SHP77 (cell line): Measurements from ENCODE around the gene MLC1.

ENCODE experiments used
- DNase-seq, 2 experiments: peaks; one replicate each; lab custom pipeline; 2025; lab: John Stamatoyannopoulos, UW

MLC1 gene

DNA sequence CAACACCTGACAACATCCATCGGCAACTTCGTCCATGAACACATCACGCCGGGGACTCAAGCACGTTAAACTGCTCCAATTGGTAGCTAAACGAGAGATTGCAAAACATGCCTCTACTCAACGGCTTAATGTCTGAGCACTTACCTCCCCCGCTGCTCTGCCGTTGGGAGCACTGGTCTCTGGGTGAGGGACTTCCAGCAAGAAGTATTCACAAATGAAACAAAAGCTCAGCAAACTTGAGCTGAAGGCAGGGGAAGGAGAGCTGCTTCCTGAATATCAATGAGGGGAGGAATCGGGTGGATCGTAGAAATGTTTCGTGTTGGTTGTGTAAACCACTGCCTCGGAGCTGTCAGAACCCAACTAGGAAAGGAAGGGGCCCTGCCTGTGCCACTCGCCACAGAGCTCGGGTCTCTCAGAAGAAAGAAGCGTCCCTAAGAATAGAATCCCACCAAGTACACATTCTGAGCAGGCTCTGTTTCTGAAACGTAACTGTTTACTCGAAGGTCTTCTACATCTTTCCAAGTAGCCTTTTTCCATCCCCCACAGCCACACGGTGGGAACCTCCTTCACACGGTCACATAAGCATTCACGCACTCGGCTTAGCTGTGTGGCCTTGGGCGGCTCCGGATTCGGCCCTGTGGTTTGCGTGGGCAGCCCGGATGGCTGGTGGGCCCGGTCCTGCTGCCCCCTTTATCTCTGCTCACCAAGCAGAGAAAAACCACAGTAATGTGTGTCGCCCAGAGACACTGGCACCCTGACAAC lies at the start of gene MLC1:
TSS of gene MLC1 (minus strand) at position 216 of the 762 bp plus-strand sequence. CDS start 524 bp downstream, outside the sequence.
- no peak for DNase-seq

DNA sequence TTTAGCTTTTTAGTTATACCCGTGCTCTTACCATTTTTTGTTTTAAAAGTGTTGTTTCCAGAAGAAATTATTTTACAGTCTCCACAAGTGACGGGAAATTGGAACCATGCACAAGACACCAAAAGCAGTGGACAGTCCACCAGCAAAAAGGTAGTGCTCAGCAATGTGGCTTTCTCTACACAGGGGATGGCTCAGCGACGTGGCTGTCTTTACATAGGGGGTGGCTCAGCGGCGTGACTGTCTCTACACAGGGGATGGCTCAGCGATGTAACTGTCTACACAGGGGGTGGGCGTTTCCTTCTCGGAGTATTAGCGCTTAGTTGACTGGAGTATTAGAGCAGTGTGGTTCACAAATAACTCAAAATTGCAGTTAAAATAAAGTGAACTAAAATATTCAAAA lies 49.3 kb upstream of the MLC1 start:
- no peak for DNase-seq

DNA sequence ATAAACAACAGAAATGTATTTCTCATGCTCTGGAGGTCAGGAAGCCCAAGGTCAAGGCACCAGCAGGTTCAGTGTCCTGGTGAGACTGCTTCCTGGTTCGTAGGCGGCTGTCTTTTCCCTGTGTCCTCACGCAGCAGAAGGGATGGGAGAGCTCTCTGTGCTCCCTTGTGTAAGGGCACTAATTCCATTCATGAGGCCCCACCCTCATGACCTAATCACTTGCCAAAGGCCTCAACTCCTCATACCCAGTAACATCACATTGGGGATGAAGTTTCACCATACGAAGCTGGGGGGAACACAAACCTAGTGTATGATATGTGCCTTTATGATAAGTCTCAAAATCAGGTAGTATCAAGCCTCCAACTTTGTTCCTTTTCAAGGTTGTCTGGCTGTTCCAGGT lies 46.7 kb upstream of the MLC1 start:
- DNase-seq = no peak

DNA sequence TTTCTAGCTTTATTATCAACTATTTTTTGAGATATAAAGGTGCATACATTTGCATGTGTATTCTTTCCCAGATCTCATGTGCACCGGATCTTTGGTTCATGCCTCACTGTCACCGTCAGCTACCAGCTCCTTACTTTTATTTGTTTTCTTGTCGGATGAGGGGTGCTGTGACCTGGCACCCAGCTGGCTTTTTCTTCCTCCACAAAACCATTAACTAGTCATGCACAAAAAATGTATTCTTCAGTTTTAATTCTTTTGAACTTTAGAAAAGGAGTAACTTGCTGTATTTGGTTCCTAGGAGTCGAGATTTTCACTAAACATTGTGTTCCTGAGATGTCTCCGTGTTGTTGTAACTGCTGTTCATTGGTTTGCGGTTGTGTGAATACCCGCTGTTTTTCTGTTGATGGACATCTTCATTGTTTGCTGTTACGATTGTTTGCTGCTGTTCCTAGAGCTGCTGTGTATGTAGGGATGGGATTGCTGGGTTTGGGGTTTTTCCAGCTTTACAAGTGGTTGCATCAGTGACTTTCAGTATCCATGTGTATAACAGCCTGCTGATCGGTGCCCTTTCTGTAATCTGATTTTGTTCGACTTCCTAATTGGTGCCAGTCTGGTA lies 44.0 kb upstream of the MLC1 start:
- no peak for DNase-seq

DNA sequence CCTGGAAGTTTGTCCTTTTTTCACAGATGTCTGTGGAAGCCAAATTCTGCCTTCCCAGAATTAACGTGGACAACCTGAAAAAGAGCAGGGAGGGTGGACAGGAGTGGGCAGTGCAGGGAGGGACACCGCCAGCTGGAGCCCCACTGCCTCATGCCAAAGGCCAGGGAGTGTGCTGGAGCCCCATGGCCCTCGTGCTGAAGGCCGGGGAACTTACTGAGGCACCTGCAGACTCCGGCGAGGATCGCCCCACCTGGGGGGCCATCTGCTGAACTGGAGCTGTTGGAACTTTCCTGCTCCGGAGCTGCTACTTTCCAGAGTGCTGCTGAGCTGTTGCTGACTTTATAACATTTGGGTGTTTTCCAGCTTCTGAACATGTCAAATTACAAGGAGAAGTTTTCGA lies 39.8 kb upstream of the MLC1 start:
- DNase-seq = no peak

DNA sequence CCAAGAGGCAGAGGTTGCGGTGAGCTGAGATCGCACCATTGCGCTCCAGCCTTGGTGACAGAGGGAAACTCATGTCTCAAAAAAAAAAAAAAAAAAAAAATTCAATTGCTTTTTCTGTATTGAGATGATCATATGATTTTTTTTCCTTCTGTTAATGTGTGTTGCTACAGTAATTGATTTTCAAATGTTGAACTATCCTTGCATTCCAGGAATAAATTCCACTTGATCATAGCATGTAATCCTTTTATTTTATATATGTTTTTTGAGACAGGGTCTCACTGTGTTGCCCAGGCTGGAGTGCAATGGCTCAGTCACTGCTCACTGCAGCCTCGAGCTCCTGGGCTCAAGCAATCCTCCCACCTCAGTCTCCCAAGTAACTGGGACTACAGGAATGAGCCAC lies 37.9 kb upstream of the MLC1 start:
- no peak for DNase-seq

DNA sequence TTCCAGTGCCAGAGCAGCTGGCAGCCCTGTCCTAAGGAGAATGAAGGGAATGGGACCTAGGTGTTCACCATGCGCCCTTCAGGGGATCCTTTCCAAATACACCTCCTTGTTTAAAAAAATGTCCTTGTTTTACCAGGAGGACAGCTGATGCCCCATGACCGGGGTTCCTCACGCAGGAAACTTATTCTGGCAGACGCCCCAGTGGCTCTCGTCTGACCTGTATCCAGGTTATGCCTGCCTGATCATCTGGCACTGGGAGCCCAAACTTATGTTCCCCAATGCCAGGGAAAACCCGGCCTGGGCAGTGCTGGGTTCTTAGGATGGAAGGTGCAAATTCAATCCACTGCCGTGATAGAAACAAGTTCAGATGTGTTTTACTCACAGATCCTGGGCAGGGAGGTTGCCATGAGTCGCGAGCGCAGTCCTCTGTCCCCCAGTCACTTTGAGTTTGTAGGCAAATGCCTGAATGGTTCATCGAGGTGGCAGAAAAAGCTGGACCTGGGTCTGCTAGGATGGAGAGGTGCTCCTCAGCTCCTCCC lies 36.0 kb upstream of the MLC1 start:
- no peak for DNase-seq

DNA sequence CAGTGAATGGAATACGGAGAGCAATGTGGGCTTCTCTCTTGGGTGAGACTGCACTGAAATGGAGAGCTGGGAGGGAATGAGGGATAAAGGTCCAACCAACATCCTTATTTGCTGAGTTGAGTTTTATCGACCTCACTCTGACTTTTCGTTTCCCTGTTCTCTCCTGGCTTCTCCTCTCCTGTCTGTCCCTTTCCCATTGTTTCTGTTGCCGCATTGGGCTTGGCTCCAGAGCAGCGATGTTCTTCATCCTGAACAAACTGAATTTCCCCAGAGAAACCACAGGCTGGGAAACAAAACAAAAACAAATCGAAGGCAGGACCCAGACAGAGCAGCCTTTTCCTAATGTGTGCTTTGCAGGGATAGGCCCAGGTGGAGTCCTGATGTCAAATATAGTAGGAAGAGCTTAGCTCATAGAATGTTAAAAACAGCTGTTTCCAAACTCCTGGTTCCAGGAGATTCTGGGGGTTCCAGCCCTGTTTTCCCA lies 34.6 kb upstream of the MLC1 start:
- DNase-seq = no peak

DNA sequence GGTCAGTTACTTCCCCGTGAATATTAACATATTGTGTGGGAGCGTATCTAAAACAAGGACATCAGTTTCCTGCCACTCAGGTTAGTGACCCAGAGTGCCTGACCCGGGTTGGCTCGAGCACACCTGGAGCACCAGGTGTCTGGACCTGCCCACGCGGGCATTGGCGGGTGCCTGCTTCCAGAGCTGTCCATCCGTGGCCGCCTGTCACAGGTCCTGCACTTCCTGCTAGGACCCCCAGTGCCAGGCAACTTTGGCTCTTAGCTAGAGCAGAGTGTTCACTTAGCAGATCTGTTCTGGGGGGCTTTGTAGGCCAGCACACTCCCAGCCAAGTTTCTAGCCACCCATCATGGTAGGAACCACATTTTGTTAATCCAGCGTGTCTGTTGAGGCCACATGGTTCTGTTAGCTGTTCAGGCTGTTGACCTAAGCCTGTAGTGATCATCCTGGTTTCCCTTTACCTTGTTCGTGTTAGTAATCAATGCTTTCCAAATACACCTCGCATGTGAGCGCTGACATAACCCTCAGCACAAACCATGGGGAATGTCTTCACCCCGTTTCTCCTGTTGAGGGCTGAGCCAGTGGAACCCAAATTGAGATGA lies 34.0 kb upstream of the MLC1 start:
- DNase-seq = no peak

DNA sequence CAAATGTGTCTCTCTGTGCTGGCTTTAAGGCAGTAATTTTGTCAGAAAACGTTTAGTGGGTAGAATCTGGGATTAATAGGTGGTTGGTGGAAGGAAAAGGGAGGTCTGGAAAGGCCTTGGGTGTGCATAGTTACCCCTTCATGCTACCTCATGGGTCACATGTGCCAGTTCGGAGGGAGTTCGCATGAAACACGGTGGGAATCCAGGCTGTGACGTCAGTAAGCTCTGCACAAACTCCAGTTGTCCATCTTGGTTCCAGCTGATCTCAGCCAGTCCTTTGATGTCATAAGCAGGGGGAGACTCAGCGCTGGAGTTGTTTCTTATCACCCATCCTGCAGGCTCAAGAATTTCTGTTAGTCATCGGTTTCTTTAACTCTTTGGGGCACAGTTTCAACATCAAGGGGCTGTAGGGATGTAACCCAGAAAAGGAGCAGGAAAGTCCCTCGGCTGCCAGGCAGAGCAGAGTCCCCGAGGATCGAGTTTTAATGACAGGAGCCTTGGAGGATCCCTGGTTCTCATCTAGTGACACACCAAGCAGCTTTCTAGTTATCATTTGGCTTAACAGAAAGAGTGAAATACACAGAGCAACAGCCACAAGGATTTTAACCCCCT lies 33.4 kb upstream of the MLC1 start:
- no peak for DNase-seq

DNA sequence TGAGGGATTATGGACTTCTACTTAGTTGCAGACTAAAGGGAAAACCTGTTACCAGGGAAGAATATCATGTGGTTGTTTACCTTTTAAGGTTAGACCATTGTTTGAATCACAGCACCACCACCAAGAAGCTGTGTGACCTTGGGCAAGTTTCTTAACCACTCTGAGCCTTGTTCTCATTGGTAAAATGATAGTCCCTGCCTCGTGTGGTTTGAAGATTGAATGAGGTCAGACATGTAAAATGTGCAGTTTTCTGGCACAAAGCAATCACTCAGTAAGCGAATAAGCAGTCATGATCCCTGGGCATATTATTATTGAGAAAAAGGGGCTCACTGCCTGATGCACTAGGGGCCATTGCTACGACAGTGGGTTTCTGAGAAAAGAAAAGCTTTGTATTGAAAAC lies 32.9 kb upstream of the MLC1 start:
- no peak for DNase-seq

DNA sequence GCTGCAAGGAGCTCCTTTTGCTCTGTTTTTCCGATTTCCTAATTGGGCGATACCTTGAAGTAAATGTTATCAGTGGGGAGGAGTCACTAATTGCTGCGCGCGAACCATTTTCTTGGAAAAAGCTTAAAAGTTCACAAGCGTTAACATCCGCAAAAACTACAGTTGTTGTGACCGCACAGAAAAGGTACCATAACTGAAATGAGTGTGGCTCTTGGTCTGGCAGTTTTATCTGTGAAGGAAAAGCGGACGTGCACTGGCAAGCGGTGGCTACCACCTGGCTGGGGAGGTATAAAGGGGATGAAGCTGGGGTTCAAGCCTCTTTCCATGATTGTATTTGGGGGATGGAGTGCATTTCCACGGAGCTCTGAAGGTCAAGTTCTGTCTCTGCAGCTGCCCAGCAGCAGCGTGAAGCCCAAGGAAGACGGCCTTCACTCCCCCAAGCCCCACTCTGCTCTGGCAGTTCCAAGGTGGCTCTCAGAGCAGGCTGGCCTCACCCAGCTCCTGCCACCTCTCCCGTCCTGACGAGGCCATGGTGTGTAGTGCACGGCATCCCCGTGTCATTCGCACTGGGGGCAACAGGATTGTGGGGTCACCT lies 32.0 kb upstream of the MLC1 start:
- DNase-seq = no peak

DNA sequence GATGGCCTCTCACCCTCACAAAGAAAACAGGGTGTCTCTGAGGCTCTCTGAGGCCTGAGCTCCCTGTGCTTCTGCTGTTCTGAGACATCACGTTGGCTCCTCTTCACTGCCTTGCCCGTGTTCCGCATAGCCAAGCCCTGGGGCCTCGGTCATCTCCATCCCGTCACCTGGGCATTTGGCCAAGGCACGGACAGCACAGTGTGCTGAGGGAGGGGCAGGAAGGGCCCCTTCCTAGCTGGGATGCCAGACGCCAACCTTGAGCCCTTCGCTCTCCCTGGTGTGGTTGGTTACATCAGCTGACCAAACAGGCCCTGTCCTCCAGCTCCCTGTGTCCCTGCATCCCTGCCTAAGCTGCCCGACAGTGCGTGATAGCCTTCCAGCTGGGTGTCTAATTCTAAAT lies 30.5 kb upstream of the MLC1 start:
- peak; percentile 86 to 93 for DNase-seq

DNA sequence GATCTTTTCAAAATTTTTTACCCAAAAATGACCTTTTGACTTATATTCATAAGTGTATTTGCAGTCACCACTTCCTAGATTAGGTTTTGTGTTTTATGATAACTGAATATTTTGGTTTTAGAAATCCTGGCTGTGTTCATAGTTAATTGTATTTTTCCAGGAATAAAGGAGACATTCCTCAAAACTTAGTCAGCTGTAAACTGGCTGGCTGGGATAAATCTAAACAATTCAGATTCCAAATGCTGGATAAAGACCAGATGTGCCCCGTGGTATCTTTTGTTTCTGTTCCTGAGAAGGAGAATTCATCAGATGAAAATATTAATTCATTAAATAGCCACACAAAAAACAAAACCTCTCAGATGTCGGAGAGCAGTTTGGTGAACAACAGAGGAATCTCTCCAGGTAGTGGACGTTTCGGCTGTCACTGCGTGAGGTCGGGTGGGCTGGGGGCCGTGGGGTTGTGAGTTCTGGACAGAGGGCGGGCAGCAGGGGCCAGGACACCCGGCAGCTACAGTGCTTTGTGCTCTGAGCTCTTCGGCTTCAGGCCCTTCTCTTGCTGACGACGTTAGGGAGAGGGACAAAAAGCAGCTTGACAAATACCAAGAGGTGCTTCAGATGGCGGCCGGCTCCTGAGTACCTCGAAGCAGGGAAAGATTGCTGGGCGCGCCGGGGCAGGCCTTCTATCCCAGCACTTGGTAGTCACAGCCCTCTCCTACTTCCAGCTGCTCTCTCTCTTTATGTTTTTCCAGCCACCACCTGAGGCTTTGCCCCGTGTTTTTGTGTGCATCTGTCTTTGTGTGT lies 29.2 kb upstream of the MLC1 start:
- peak; percentile 39 to 59 for DNase-seq

DNA sequence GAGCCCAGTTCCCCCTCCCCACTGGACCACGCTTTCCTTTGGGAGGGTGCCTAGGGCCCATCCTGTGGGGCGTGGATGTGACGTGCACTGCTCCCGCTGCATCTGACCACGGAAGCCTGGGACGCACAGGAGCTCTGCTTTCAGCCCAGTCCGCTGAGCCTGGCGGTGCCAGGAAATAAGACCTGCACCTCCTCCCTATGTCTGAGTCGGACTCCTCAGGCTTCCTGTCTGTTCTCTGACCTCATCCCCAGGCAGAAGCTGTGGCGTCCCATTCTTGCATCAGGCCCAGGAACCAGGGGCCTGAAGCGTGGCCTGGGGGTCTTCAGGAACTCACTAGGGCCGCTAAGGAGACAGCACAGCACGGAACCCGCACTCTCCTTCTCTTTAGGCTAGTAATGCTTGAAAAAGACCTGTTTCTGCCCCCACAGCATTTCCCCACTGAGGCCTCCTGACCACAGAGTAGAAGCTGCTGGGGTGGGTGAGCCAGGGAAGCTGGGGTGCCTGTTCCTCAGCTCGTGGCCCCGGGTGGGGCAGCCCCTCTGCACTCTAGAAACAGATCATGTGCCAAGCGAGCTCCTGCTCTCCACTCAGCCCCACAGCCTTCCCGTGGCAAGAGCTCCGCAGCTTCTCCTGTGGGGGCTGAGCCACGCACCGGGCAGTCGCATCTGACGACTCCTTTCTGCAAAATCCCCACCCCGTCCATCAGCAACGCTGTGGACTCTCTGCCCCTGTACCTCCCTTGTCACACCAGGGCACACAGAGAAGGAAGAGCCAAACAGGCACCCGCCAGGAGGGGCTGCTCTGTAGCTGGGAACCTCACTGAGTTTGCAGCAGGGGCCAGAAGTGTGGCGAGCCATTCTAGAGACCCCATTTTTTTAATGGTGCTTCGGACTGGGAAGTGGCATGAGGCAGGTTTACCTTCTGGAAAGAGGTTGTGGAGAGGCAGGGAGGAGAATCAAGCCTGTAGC lies 27.2 kb upstream of the MLC1 start:
- peak; percentile 32 to 77 for DNase-seq

DNA sequence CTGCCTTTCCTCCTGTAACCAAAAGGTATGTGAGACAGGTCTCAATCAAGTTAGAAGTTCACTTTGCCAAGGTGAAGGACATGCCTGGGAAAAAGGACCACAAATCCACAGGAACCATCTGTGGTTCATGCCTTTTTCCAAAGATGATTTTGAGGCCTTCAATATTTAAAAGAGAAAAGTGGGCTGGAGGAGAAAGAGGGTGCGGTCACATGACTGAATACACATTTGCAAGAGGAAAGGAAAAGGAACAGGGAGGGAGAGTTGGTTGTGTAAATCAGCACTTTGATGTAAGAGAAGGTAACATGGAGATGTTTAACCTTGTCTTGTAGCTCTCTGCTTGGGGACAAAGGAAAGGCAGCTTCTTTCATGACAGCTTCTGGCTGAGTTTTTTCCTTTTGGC lies 25.8 kb upstream of the MLC1 start:
- no peak for DNase-seq

DNA sequence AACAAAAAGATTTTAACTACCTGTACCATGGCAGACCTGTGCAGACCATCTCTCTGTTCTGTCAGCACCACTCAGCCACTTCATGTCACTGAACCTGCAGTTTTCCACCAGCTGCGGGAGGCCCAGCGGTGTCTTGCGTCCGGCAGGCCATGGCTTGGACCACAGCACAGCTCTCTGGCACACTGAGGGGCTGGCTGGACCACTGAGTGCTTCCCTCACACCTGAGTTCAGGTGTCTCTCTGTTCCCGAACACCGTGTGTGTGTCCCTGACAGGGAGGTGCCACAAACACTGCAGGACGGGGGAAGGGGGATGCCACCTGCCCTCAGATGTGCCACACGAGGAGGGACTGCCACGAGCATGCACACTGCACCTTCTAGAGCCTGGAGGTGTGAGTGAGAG lies 22.3 kb upstream of the MLC1 start:
- DNase-seq = no peak

DNA sequence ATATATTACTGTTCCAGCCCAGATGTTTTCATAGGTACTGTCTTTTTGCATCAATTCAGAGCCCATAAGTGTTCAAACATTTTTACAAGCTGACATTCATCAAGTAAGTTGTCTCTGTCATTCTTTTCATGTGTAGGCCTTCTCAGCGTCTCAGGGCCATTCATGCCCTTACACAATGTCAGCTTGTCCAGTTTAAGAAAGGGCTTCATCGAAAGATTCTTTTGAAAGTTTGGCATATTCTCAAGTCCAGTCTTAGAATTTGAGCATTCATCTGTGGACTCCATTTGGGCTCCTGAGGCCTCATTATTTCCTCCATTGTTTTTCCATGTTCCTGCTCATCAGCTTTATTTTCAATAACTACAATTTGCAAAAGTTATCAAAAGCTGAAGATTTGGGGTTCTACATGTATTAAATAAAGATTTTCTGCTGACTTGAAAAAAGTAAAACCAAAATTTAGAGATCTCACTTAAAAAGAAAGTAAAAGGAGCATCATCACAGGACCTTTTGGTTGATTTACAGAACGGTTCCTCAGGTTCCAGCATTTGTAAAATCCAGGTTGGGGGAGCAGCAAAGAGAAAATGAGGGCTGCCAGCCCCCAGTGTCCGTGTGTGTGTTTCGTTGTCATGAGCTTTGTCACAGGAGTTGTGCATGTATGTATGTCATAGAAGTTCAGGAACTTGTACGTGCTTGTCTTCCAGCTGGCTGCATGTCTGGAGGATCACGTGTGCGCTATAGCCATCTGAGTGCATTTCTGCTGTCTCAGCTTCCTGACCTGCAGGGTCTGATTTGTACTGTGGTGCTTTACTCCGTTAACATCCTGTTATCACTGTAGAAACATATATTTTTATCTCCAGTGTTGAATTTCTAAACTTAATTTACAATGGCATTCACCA lies 20.2 kb upstream of the MLC1 start:
- DNase-seq = peak in 1 of 2 experiments; percentile 43

DNA sequence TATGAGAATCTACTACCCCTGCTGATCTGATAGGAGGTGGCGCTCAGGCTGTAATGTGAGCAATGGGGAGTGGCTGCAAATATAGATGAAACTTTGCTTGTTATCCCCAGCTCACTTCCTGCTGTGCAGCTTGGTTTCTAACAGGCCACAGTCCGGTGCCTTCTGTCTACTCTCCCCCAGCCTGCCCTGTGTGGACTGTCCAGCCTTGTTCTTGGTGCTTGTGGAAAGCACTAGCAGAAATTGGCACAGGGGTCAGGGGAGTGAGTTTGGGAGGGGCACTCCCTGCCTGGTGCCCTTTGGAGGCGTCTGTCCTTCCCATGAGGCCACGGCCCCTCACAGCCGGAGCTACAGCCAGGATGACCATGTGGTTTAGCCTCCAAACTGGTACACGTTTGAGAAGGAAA lies 18.9 kb upstream of the MLC1 start:
- no peak for DNase-seq
